Ishikawa (cell line): ENCODE data around the gene CCDC134.

Experiments
- EP300 ChIP-seq: IDR thresholded peaks from 2 replicates; pipeline ENCODE4 v1.6.1; 2012; ENCODE audit warnings: borderline replicate concordance
- MAX ChIP-seq: IDR thresholded peaks from 2 replicates; pipeline ENCODE4 v1.6.1; 2012
- RAD21 ChIP-seq: IDR thresholded peaks from 2 replicates; pipeline ENCODE4 v1.6.1; 2012; ENCODE audit warnings: low read depth
- REST ChIP-seq: IDR thresholded peaks from 2 replicates; pipeline ENCODE4 v1.6.1; 2012; ENCODE audit warnings: low read depth, mild to moderate bottlenecking
- TCF12 ChIP-seq: IDR thresholded peaks from 2 replicates; pipeline ENCODE4 v1.6.1; 2012; ENCODE audit warnings: low read depth

GRCh38 chr22:41813726-41814410, 13.4 kb downstream of the CCDC134 start:
- TF ChIP-seq TCF12, result no peak
- TF ChIP-seq REST, result no peak
- no peak for TF ChIP-seq MAX
- TF ChIP-seq RAD21, result no peak
- no peak for TF ChIP-seq EP300
